Ishikawa (cell line): Measurements from ENCODE around the gene GPATCH4.

Experiments used
- CEBPB ChIP-seq: IDR thresholded peaks from 2 replicates; pipeline ENCODE4 v1.6.1; 2012
- EP300 ChIP-seq: IDR thresholded peaks from 2 replicates; pipeline ENCODE4 v1.6.1; 2012; ENCODE audit warnings: borderline replicate concordance
- FOXM1 ChIP-seq: IDR thresholded peaks from 2 replicates; pipeline ENCODE4 v1.6.1; 2012; ENCODE audit warnings: low read depth, borderline replicate concordance
- RAD21 ChIP-seq: IDR thresholded peaks from 2 replicates; pipeline ENCODE4 v1.6.1; 2012; ENCODE audit warnings: low read depth
- TAF1 ChIP-seq: IDR thresholded peaks from 2 replicates; pipeline ENCODE4 v1.6.1; 2012; ENCODE audit warnings: low read depth, mild to moderate bottlenecking
- ZBTB7A ChIP-seq: IDR thresholded peaks from 2 replicates; pipeline ENCODE4 v1.6.1; 2012; ENCODE audit warnings: low read depth
- TF ChIP-seq, protein P1 (sequence below): IDR thresholded peaks from 2 replicates; pipeline ENCODE4 v1.6.1; 2012
- TF ChIP-seq, protein P2 (sequence below): IDR thresholded peaks from 2 replicates; pipeline ENCODE4 v1.6.1; 2012
- TF ChIP-seq, protein P3 (sequence below): IDR thresholded peaks from 2 replicates; pipeline ENCODE4 v1.6.1; 2012; ENCODE audit warnings: low read depth, mild to moderate bottlenecking

DNA sequence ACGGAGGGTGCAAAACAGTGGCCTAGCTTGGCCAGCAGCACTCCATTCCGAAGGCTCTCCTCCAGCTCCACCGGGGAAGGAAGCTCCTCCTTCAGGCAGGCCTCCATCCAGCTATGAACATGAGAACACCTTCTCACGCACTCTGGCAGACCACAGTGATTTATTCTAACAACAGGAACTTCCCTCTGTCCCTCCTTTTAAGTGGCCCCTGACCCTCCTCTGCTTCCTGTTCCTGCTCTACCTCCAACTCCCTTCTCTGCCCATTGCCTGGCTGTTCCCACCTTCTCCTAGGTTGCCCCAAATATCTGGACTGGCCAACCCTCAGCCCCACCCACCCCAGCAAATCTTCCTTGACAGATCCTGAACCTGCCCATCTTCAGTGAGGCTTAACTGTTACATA lies 34.8 kb downstream of the GPATCH4 start:
- TF ChIP-seq EP300 (no peak), TAF1 (no peak), ZBTB7A (no peak), RAD21 (no peak), FOXM1 (no peak), CEBPB (no peak)
- TF ChIP-seq, protein P1, sequence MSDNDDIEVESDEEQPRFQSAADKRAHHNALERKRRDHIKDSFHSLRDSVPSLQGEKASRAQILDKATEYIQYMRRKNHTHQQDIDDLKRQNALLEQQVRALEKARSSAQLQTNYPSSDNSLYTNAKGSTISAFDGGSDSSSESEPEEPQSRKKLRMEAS: no peak
- TF ChIP-seq, protein P2, sequence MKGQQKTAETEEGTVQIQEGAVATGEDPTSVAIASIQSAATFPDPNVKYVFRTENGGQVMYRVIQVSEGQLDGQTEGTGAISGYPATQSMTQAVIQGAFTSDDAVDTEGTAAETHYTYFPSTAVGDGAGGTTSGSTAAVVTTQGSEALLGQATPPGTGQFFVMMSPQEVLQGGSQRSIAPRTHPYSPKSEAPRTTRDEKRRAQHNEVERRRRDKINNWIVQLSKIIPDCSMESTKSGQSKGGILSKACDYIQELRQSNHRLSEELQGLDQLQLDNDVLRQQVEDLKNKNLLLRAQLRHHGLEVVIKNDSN: no peak
- TF ChIP-seq, protein P3, sequence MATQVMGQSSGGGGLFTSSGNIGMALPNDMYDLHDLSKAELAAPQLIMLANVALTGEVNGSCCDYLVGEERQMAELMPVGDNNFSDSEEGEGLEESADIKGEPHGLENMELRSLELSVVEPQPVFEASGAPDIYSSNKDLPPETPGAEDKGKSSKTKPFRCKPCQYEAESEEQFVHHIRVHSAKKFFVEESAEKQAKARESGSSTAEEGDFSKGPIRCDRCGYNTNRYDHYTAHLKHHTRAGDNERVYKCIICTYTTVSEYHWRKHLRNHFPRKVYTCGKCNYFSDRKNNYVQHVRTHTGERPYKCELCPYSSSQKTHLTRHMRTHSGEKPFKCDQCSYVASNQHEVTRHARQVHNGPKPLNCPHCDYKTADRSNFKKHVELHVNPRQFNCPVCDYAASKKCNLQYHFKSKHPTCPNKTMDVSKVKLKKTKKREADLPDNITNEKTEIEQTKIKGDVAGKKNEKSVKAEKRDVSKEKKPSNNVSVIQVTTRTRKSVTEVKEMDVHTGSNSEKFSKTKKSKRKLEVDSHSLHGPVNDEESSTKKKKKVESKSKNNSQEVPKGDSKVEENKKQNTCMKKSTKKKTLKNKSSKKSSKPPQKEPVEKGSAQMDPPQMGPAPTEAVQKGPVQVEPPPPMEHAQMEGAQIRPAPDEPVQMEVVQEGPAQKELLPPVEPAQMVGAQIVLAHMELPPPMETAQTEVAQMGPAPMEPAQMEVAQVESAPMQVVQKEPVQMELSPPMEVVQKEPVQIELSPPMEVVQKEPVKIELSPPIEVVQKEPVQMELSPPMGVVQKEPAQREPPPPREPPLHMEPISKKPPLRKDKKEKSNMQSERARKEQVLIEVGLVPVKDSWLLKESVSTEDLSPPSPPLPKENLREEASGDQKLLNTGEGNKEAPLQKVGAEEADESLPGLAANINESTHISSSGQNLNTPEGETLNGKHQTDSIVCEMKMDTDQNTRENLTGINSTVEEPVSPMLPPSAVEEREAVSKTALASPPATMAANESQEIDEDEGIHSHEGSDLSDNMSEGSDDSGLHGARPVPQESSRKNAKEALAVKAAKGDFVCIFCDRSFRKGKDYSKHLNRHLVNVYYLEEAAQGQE: no peak
